NOMO-1 treated with dmso at 0.1 percent for 144 hours (cell line): ENCODE results near the gene ZEB2.

Source experiments
- DNase-seq: peaks from one replicate; lab custom pipeline; 2025; ENCODE audit not compliant: unreplicated experiment; lab: John Stamatoyannopoulos, UW

The ZEB2 gene

GRCh38 chr2:144513388-144514101, 6.4 kb downstream of the ZEB2 start:
- no peak for DNase-seq

- DNase-seq: no peak
These were observed 7.0 kb downstream of the ZEB2 start for GRCh38 chr2:144512891-144513351.

DNA sequence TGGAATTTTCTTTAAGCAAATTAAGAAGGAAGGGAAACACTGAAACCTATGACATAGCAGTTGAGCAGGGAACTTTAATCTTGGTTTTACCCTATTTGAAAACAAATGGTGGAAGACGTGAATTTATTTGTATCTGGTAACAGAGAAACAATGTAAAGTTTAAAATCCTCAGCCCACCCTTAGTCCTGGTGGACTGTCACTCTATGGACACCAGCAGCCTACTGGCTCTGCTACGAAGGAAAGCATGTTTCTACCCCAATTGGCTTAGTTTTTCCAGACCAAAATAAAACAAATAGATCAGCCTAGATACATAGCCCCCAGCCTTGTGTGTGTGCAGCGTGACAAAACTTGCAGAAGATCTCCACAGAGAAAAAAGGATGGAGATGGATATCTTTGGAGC, 7.4 kb downstream of the ZEB2 start:
- DNase-seq: no peak

DNA sequence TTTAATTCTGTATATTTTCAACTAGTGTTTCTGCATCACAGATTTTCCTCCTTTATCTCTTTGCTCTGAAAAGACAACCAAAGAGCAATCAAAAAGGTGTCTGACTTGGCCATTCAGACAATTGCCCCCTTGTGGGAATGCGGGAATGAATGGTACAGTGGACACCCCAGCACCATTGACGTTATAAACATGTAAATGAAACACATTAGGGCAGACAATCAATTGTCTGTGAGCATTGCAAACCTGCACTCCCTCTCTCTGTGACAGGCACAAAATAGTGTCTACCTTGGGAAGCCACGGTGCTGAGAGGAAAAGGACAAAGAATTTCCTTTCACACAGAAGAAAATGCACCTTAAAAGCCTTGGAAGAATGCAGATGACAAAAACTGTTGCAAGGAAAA, 8.0 kb downstream of the ZEB2 start:
- no peak for DNase-seq

DNA sequence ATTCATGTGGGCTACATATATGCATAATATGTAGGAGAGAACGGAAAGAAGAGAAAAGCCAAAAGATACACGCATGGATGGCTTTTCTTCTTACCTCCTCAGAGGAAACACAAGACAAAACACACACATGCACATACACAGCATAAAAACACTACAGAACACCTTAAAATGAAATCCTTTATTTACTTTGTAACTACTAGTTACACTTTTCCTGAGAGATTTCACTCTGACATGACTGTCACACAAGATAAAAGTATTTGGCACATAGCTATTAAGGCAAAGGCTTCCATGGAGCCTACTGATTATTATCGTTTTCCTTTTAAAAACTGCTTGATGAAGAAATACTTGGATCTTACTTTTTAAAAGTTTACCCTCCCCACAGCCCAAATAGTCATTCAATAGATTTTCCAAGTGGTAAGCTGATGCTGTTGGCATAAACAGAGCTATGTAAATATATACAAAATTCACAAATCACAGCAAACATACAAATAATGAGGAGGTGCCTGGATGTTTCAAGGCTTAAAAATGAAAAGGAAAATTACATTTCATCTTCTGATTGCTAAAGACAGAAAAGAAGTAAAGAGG, 8.6 kb downstream of the ZEB2 start:
- no peak for DNase-seq

DNA sequence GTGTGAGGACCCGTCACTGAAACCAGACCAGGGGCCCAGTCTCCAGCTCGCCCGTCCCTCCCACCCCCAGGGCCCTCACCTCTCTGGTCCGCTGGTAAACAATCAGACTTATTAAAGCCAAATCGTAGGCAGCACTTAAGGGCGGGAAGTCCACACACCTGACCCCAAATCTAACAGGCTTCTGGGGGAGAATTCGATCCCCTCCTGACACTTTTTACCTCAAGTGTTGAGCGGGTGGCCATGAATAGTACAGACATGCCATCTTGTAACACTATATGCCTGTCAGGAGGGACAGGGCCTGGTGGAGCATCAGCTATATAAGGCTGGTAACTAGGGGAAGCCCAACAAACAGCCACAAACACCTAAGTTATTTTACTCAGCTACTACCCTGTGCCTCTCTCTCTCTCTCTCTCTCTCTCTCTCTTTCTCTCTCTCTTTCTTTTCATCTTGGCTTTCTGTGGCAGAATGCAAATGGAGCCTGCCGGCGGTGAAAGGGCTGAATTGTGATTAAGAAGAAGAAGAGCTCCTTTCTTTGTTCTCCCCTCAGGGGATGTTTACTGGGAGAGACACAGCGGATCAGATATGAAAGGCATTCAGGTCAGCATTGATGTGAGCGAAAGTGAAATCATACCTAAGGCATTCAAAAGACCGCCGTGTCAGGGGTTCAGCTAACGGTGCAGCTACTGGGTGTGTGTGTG, 9.5 kb downstream of the ZEB2 start:
- DNase-seq: no peak

- DNase-seq: no peak
These were observed 10.1 kb downstream of the ZEB2 start for GRCh38 chr2:144509879-144510221.

DNA sequence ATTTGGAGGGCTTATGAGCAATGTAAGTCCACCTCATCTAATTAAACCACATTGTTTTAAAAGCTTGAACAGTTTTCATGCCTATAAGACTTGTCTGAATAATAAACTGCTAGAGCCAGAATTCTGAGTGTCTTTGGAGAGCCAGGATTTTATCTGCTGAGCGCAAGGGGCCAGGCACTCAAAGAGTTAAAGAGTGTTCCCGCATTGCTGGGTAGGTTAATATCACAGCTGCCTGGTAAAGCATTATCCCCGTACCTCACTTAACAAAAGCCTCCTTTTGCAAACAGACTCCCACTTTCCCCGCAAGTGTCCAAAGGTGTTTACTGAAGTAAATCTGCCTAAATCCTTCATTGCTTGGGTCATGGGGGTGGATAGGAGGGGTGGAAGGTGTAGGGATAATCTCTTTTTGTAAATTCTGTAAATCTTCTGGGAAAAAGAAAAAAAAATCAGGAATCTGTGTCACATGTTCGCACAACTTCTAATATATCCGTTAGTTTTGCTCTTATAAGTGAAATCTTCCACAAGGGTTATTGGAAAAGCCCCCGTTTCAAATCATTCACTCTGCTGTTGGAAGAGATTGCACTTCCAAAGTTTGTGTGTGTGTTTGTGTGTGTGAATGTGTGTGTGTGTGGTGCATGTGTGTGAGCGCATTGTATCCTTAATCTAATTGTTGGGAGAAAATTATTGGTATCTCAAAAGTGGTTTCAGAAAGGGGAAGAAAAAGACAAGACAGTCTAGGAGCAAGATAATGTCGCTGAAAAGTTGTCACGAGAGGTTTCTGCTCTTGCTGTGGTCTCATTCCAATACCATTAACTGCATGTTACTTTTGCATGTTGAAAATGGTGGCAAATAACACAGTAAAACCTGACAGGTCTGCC, 10.7 kb downstream of the ZEB2 start:
- DNase-seq: peak; percentile 39

DNA sequence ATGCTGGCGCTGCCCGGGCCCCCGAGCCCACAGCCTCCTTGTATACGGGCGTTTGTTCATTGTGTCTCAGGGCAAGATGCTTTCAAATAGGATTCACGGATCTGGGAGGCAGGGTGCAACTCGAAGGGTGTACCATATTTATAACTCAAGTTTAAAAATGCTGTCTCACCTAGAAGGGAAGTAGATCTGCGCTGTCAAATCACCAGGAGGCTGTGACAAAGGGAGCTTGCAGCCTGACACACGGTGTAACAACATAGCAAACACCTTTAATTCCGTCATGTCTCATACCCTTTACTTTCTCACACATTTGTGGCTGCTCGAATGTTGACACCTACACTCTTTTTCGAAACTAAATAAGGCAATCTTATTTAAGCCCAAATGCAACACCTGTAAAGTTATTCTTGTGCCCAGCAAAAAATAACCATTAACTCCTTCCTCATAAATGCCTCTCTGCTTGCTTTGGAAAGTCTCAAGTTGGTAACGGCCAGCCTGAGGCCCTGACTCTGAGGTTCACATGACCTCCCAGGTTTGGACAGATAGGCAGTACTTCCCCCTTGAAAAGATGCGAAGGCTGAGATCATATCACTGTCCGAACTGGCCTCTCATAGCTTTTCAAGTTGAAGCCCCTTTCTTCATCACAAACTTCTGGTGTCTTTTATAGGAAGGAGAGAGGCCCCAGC, 11.6 kb downstream of the ZEB2 start:
- DNase-seq: peak; percentile 45

GRCh38 chr2:144507441-144508171, 12.3 kb downstream of the ZEB2 start:
- no peak for DNase-seq

DNA sequence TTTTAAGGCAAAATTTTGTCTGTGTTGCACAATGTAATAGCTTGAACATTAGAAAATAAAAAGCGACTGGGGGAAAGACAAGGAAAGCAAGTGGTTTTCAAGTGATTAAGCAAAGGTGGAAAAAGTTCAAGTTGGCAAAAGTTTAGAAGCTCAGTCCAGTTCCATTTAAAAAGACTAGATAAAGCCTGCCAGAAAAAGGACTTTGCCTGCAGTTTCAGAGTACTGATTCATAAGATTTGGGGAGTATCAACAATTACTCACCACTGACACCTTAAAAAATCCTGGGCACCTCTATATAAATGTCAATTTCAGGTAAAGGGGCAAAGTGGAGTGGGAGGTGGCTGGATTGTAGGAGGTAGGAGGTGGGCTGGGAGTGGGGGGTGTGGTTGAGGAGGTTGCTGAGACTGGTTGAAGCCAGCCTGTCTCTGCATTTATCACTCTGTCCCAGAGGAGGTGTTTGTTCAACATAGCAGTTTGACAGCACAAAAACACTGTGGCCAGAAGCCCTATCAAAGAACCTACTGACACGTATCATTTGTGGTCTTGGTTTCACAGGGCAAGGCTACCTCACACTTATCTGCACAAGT, 14.6 kb downstream of the ZEB2 start:
- no peak for DNase-seq

- DNase-seq: no peak
These were observed 15.7 kb downstream of the ZEB2 start for GRCh38 chr2:144504218-144504641.

- DNase-seq: no peak
These were observed 16.7 kb downstream of the ZEB2 start for GRCh38 chr2:144503242-144503641.

- DNase-seq: no peak
These were observed 17.6 kb downstream of the ZEB2 start for GRCh38 chr2:144502369-144502768.

GRCh38 chr2:144501627-144502026, 18.3 kb downstream of the ZEB2 start:
- no peak for DNase-seq

- DNase-seq: no peak
These were observed 18.8 kb downstream of the ZEB2 start for GRCh38 chr2:144501118-144501517.

DNA sequence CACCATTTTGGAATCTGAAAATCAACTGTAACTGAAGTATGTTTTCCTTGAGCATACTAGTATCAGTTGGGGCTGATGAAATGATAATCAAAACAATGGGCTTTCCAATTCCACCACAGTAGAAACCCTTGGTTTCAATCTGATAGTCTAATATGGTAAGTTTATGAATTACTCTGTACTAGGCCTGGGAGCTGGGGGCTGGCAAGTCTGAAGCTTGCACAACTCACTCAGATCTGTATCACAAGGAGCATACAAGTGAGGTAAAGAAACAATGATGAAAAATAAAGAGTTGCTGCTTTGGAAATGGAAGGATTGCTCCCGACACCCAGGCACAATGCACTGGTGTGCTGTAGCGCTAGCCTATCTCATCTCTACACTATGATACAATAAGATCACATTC, 19.4 kb downstream of the ZEB2 start:
- no peak for DNase-seq

DNA sequence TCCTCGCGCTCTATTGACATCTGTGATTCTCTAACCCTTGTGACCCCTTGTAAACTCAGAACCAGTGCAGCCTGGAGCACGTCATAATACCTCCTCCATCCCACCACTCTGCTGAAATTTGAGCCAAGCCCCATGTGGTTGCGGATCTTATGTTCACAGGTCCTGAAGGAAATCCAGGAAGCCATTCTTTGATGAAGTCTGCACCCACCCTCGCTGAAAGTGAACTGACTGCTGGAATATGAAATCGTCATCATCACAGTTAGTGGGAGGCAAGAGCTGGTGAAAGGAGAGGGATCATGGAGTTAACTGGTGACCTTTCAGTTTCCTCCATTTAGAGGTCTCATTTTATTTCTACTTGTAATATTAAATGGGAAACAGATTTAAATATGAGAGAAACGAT, 21.6 kb downstream of the ZEB2 start:
- no peak for DNase-seq

GRCh38 chr2:144496977-144497598, 22.8 kb downstream of the ZEB2 start:
- DNase-seq: no peak
